ENCODE data around the gene TERT.

GRCh38 chr5:1273745-1274144 lies 21.1 kb downstream of the TERT start:
- TF ChIP-seq POLR2A (IDR thresholded peaks at IDR 0.05), result no peak
- no peak for TF ChIP-seq CTCF (IDR thresholded peaks at IDR 0.05)

All from body of pancreas (tissue), 4 donors.